Subcutaneous adipose tissue (tissue), 4 donors: ENCODE data around the gene KCTD3. TPM values are rescaled to one million over a fixed set of nuclear protein-coding genes. Genes with fewer than 3 reads are reported as not detected.

Experiments
- small RNA-seq: library from RNA; depleted of rRNA; stranded (forward); fragments of <200 nt; gene quantifications from one replicate; pipeline ENCODE3, GENCODE V24; 2016
- total RNA-seq, 4 donors: library from RNA; depleted of rRNA; stranded (reverse); fragments of >200 nt; gene quantifications; one replicate each; pipeline ENCODE4 v1.1.0, GENCODE V29; 2016
- TF ChIP-seq, protein P1 (sequence below): fragments of 450-650 bp; IDR thresholded peaks from one replicate; pipeline ENCODE4 v1.5.1; 2016; ENCODE audit warnings: low read depth, mild to moderate bottlenecking, control low read depth, antibody characterized with exemption, moderate library complexity

Gene KCTD3
- total RNA-seq, 4 donors from 2014 or later, result 56.1 to 79.2 (median 65.1) TPM

- TF ChIP-seq, protein P1, sequence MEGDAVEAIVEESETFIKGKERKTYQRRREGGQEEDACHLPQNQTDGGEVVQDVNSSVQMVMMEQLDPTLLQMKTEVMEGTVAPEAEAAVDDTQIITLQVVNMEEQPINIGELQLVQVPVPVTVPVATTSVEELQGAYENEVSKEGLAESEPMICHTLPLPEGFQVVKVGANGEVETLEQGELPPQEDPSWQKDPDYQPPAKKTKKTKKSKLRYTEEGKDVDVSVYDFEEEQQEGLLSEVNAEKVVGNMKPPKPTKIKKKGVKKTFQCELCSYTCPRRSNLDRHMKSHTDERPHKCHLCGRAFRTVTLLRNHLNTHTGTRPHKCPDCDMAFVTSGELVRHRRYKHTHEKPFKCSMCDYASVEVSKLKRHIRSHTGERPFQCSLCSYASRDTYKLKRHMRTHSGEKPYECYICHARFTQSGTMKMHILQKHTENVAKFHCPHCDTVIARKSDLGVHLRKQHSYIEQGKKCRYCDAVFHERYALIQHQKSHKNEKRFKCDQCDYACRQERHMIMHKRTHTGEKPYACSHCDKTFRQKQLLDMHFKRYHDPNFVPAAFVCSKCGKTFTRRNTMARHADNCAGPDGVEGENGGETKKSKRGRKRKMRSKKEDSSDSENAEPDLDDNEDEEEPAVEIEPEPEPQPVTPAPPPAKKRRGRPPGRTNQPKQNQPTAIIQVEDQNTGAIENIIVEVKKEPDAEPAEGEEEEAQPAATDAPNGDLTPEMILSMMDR, result no peak
Observed at GRCh38 chr1:215652371-215652770, 85.3 kb downstream of the KCTD3 start.

DNA sequence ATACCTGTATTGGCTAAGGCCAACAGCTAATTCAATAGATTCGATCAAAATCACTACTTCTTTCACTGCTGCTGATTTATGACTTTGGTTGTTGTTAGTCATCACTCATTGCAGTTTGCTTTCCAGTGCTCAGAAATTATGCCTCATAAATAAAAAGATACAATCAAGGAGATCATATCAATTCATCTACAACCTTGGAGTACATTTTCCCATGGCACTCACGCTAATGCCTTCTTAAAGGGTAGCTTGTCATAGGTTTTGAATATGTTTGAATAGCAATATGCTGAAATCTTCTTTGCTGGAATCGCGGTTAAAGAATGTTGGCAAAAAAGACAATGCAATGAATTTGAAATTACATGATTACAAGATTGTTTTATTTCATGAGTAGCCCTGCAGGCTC lies 89.9 kb downstream of the KCTD3 start:
- TF ChIP-seq, protein P1, result no peak

DNA sequence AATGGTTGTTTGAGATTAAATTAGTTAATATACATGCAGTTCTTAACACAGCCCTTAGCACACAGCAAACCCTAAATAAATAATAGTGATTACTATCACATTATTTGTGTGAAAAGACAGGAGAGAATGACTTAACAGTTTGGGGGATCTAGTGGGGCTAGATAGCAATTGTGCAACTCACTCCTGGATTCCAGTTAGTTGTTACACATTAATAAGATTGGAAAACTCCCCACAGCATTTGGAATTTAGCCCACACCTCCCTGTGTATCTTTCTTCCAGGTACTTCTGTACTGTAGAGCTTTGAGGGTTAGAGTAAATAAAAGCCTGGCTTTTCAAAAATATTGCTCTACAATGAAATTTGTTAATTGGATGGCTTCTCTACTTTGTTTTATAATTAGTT lies 93.2 kb downstream of the KCTD3 start:
- TF ChIP-seq, protein P1, result no peak

- TF ChIP-seq, protein P1, result no peak
Observed at GRCh38 chr1:215661033-215661432, 93.9 kb downstream of the KCTD3 start.

GRCh38 chr1:215665215-215665614 lies 98.1 kb downstream of the KCTD3 start:
- TF ChIP-seq, protein P1, result no peak

DNA sequence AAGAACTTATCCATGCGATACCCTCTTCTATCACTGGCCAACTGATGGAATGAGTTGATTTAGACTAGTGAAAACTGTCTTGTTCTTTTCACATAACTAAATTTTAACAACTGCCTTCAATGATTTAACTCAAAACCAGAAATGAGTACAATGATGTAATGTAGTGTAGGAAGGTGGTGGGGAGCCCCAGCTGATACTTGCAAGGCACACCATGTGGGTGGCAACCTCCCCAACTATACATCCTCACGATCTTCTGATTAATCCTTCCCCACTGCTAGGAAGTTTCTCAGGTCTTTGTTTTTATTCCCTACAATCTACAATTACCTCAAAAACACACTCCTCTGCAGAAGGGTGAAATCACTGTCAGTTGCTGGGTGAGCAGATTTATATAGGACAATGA lies 100.7 kb downstream of the KCTD3 start:
- TF ChIP-seq, protein P1, result no peak

DNA sequence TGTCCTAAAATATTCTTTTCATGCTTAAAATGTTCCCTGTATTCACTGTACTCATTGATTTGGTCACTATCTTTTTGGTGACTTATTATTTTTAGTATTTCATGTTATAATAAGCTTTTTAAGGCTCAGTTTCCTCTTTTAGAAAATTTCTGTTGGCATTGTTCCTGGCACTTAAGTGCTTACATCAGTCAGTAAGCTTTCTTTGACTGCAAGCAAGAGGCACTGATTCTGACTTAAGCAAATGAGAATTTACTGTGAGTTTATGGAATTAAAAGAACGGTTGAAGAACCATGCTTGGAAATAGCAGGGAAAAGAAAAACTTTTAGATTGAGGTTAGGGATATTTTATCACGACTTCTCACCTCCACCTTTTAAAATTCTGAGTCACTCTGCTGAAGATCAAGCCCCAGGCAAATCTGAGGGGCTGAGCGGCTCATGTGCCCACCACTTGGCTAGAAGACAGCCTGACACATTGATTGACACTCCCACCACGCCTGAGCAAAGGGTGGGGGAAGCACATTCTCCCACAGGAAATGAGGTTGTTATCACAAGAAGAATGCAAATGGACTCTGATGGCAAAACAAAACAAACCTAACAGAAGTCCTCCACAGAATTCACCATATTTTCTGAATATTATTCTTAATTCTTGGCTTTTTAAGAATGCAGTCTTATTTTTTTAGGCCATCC lies 102.8 kb downstream of the KCTD3 start:
- TF ChIP-seq, protein P1, result no peak

Small RNA genes lying within 50 kb of the gene (small RNA-seq; reads per million reads assigned to genes)
- gene RF00108, result not detected
